Epithelial cell of proximal tubule (primary cell): ENCODE results near the gene MYBL2. TPM values are rescaled to one million over a fixed set of nuclear protein-coding genes. Genes with fewer than 3 reads are reported as not detected.
A peak's percentile ranks its signal among the peaks of the same experiment; 100 is the strongest.

Source experiments
- DNase-seq: peaks from one replicate; pipeline ENCODE4 v3.0.0-alpha.2; 2011; ENCODE audit warnings: low read depth
- H3K4me3 ChIP-seq: 2 replicates; pipeline ENCODE4 v1.5.1; 2011; ENCODE audit warnings: low read depth, mild to moderate bottlenecking, low read length
- total RNA-seq: library from RNA; depleted of rRNA; stranded (reverse); fragments of >200 nt; gene quantifications from 2 replicates; pipeline ENCODE4 v1.2.3, GENCODE V29; 2015
- TF ChIP-seq, protein P1 (sequence below): conservative IDR thresholded peaks from 2 replicates; pipeline ENCODE4 v1.5.1; 2012; ENCODE audit warnings: low read depth, mild to moderate bottlenecking, low read length

Gene MYBL2
- total RNA-seq, 1 donor from 2014 or later, result 77.0 TPM

GRCh38 chr20:43686820-43687219 is 19.9 kb downstream of the MYBL2 start:
- no peak overlapping the region for H3K4me3 ChIP-seq
- DNase-seq, result no peak
- TF ChIP-seq, protein P1, sequence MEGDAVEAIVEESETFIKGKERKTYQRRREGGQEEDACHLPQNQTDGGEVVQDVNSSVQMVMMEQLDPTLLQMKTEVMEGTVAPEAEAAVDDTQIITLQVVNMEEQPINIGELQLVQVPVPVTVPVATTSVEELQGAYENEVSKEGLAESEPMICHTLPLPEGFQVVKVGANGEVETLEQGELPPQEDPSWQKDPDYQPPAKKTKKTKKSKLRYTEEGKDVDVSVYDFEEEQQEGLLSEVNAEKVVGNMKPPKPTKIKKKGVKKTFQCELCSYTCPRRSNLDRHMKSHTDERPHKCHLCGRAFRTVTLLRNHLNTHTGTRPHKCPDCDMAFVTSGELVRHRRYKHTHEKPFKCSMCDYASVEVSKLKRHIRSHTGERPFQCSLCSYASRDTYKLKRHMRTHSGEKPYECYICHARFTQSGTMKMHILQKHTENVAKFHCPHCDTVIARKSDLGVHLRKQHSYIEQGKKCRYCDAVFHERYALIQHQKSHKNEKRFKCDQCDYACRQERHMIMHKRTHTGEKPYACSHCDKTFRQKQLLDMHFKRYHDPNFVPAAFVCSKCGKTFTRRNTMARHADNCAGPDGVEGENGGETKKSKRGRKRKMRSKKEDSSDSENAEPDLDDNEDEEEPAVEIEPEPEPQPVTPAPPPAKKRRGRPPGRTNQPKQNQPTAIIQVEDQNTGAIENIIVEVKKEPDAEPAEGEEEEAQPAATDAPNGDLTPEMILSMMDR, result no peak

- TF ChIP-seq, protein P1, result no peak
- DNase-seq, result no peak
- no peak overlapping the region for H3K4me3 ChIP-seq
These were observed 22.3 kb downstream of the MYBL2 start for GRCh38 chr20:43689165-43689564.

DNA sequence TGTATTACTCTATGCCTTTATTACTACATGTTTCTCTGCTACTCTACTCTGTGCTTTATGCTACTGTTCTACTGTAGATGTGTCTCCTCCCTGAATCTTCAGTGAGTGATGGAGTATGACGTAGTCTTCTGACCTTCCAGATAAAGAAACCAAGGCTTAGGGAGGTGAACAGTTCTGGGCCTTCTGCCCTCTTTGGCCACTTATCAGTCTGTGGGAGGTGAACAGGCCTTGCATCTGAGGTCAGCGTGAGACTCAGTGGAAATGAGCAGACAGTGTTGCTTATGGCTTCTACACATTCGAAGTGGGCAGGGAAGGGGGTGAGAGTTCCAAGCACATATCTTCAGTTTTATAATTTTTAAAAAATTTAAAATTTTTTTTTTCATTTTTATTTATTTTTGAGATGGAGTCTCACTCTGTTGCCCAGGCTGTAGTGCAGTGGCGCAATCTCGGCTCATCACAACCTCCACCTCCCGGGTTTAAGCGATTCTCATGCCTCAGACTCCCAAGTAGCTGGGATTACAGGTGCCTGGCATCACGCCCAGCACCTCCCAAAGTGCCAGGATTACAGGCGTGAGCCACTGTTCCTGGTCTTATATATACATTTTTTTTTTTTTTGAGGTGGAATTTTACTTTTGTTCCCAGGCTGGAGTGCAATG is 24.2 kb downstream of the MYBL2 start:
- TF ChIP-seq, protein P1, result no peak
- H3K4me3 ChIP-seq, result no peak overlapping the region
- DNase-seq, result no peak

GRCh38 chr20:43691928-43692524 is 25.1 kb downstream of the MYBL2 start:
- DNase-seq, result no peak

DNA sequence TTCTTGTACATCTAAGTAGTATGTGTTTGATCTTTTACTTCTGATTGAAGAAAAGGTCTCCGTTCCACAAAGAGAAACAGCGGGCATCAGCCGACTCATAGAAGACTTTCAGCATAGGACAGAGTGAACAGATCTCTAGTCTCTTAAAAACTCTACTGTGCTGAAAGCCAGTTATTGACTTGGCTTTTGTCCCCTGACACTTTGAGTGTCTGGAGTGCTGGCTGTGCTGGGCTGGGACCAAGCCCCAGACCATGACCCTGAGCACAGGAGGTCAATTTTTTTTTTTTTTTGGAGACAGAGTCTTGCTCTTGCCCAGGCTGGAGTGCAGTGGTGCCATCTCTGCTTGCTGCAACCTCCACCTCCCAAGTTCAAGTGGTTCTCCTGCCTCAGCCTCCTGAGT is 27.8 kb downstream of the MYBL2 start:
- TF ChIP-seq, protein P1, result no peak
- H3K4me3 ChIP-seq, result no peak overlapping the region

More at GRCh38 chr20:43691928-43692524, 25.1 kb downstream of the MYBL2 start:
- TF ChIP-seq, protein P1, result peak; percentile 83
- no peak overlapping the region for H3K4me3 ChIP-seq

DNA sequence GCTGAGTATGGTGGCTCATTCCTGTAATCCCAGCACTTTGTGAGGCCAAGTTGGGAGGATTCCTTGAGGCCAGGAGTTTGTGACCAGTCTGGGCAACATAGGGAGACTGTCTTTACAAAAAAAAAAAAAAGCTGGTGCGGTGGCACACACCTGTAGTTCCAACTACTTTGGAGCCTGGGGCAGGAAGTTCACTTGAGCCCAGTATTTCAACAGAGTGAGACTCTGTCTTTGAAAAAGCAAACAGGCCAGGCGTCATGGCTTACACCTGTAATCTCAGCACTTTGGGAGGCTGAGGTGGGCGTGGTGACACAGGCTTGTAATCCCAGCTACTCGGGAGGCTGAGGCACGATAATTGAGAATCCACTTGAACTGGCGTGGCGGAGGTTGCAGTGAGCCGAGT is 28.7 kb downstream of the MYBL2 start:
- TF ChIP-seq, protein P1, result no peak

More for the DNA sequence above, 27.8 kb downstream of the MYBL2 start:
- DNase-seq, result no peak

More for the DNA sequence above, 28.7 kb downstream of the MYBL2 start:
- DNase-seq, result no peak
- H3K4me3 ChIP-seq, result no peak overlapping the region
